CD4-positive, alpha-beta T cell treated with Interleukin-15 for 4 hours (primary cell): ENCODE results near the gene IL4R.
"Not testable (repeated sequence)": the region's sequence is repeated elsewhere in the genome, so short reads cannot be mapped to it uniquely, and the experiment has no call there.

Source experiments
- DNase-seq: peaks from one replicate; pipeline ENCODE4 v3.0.0-alpha.2; 2020; ENCODE audit warnings: low spot score

Gene IL4R

GRCh38 chr16:27288313-27288712, 25.5 kb upstream of the IL4R start:
- not testable (repeated sequence) for DNase-seq

- DNase-seq: peak; percentile 38
These were observed 24.1 kb upstream of the IL4R start for GRCh38 chr16:27289669-27290068.

GRCh38 chr16:27290562-27290961, 23.2 kb upstream of the IL4R start:
- DNase-seq: no peak

- DNase-seq: no peak
These were observed 22.7 kb upstream of the IL4R start for GRCh38 chr16:27291106-27291505.

GRCh38 chr16:27291722-27292240, 22.0 kb upstream of the IL4R start:
- DNase-seq: no peak

- no peak for DNase-seq
These were observed 20.4 kb upstream of the IL4R start for GRCh38 chr16:27293343-27293742.

GRCh38 chr16:27298132-27298531, 15.6 kb upstream of the IL4R start:
- DNase-seq: no peak

GRCh38 chr16:27301236-27301861, 12.4 kb upstream of the IL4R start:
- no peak for DNase-seq

- no peak for DNase-seq
These were observed 11.6 kb upstream of the IL4R start for GRCh38 chr16:27302126-27302525.

- DNase-seq: no peak
These were observed 10.3 kb upstream of the IL4R start for GRCh38 chr16:27303256-27304100.

- DNase-seq: no peak
These were observed 9.7 kb upstream of the IL4R start for GRCh38 chr16:27304102-27304501.

GRCh38 chr16:27304881-27305745, 8.7 kb upstream of the IL4R start:
- no peak for DNase-seq

GRCh38 chr16:27305839-27306442, 7.8 kb upstream of the IL4R start:
- no peak for DNase-seq

GRCh38 chr16:27308792-27309191, 5.0 kb upstream of the IL4R start:
- no peak for DNase-seq

GRCh38 chr16:27310576-27311447, 3.0 kb upstream of the IL4R start:
- DNase-seq: no peak

GRCh38 chr16:27311448-27311830, 2.3 kb upstream of the IL4R start:
- DNase-seq: no peak

GRCh38 chr16:27311897-27312303, 1.9 kb upstream of the IL4R start:
- DNase-seq: no peak

- no peak for DNase-seq
These were observed 973 bp upstream of the IL4R start for GRCh38 chr16:27312580-27313421.

GRCh38 chr16:27314161-27314723, 468 bp downstream of the IL4R start:
- DNase-seq: peak; percentile 65

- no peak for DNase-seq
These were observed 1.2 kb downstream of the IL4R start for GRCh38 chr16:27314986-27315332.
